Left renal cortex interstitium (tissue), 4 donors: ENCODE measurements around the gene AMPD2. TPM values are rescaled to one million over a fixed set of nuclear protein-coding genes. Genes with fewer than 3 reads are reported as not detected.

ENCODE experiments used
- DNase-seq, 4 donors: peaks; one replicate each; pipeline ENCODE4 v3.0.0-alpha.2; 2013; ENCODE audit warnings: low read depth in 4 of 4, low spot score in 2 of 4, missing footprints in 1 of 4
- polyA plus RNA-seq, 4 donors: library from polyadenylated mRNA; unstranded; fragments of 120-200 nt; gene quantifications; one replicate each; pipeline ENCODE4 v1.2.1, GENCODE V29; 2013; ENCODE audit not compliant: insufficient read length in 4 of 4

Gene AMPD2
- polyA plus RNA-seq, 4 donors: 40.7 to 66.9 (median 51.5) TPM

- DNase-seq: no peak
These were observed 3.8 kb upstream of the AMPD2 start for GRCh38 chr1:109615879-109616278.

- DNase-seq: no peak
These were observed 3.2 kb upstream of the AMPD2 start for GRCh38 chr1:109616391-109616790.

- DNase-seq: no peak
These were observed 2.3 kb upstream of the AMPD2 start for GRCh38 chr1:109617291-109617801.

- DNase-seq: no peak
These were observed 719 bp upstream of the AMPD2 start for GRCh38 chr1:109618661-109619575.

- DNase-seq: no peak
These were observed 759 bp downstream of the AMPD2 start for GRCh38 chr1:109620401-109620791.

GRCh38 chr1:109620841-109621286 lies 1.2 kb downstream of the AMPD2 start:
- peak in 3 of 4 donors; percentile 70 to 87 (median 82) for DNase-seq

GRCh38 chr1:109621379-109622136 lies 1.9 kb downstream of the AMPD2 start:
- DNase-seq: no peak

GRCh38 chr1:109622137-109622892 lies 2.7 kb downstream of the AMPD2 start:
- DNase-seq: no peak

GRCh38 chr1:109622895-109623294 lies 3.3 kb downstream of the AMPD2 start:
- DNase-seq: no peak

GRCh38 chr1:109623601-109624161 lies 4.0 kb downstream of the AMPD2 start:
- DNase-seq: no peak

GRCh38 chr1:109624201-109625010 lies 4.8 kb downstream of the AMPD2 start:
- no peak for DNase-seq

- DNase-seq: no peak
These were observed 5.5 kb downstream of the AMPD2 start for GRCh38 chr1:109625176-109625575.

- no peak for DNase-seq
These were observed 6.2 kb downstream of the AMPD2 start for GRCh38 chr1:109625601-109626560.

- no peak for DNase-seq
These were observed 7.2 kb downstream of the AMPD2 start for GRCh38 chr1:109626682-109627408.

GRCh38 chr1:109627692-109628399 lies 8.2 kb downstream of the AMPD2 start:
- no peak for DNase-seq

GRCh38 chr1:109628540-109629321 lies 9.1 kb downstream of the AMPD2 start:
- DNase-seq: no peak
